ENCODE results near the gene MPDZ.

MPDZ gene, protein sequence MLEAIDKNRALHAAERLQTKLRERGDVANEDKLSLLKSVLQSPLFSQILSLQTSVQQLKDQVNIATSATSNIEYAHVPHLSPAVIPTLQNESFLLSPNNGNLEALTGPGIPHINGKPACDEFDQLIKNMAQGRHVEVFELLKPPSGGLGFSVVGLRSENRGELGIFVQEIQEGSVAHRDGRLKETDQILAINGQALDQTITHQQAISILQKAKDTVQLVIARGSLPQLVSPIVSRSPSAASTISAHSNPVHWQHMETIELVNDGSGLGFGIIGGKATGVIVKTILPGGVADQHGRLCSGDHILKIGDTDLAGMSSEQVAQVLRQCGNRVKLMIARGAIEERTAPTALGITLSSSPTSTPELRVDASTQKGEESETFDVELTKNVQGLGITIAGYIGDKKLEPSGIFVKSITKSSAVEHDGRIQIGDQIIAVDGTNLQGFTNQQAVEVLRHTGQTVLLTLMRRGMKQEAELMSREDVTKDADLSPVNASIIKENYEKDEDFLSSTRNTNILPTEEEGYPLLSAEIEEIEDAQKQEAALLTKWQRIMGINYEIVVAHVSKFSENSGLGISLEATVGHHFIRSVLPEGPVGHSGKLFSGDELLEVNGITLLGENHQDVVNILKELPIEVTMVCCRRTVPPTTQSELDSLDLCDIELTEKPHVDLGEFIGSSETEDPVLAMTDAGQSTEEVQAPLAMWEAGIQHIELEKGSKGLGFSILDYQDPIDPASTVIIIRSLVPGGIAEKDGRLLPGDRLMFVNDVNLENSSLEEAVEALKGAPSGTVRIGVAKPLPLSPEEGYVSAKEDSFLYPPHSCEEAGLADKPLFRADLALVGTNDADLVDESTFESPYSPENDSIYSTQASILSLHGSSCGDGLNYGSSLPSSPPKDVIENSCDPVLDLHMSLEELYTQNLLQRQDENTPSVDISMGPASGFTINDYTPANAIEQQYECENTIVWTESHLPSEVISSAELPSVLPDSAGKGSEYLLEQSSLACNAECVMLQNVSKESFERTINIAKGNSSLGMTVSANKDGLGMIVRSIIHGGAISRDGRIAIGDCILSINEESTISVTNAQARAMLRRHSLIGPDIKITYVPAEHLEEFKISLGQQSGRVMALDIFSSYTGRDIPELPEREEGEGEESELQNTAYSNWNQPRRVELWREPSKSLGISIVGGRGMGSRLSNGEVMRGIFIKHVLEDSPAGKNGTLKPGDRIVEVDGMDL (N-terminal part only)

DNA sequence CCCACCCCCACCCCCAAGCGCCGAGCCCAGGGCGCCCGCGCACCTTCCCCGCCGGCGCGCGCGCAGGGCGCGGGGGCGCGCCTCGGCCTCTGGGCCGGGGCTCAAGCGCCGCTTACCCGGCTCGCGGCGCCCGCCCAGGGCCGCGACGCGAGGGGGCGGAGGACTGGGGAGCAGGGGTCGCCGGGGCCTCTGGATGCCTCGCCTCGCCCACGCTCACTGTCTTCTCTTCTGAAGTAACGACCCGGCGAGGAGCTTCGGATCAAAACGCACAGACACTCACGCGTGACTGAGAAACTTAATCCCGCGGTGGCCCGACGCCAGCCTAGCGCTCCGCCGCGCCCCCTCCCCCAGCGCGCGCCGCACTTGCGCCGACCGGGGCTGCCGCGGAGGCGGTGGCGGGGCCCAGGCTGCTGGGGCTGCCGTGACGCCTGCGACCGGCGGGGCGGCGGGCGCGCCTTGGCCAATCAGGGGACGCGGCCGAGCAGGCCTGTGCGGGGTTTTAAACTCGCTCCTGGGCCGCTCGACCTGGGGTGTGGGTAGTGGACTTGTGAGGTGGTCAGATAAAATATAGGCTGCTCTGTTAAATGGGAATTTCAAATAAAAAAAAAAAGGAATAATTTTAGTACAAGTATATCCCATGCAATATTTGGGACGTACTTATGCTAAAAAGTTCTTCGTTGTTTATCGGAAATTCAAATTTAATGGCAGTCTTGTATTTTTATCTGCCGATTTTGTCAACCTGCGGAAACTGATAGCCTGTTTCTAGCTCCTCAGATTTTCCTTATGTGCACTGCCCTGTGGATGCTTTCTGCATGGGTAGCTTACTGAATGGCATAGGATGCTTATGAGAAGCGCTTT, at the start of gene MPDZ:
Gene MPDZ (minus strand): TSS at position 409 of the 858 bp plus-strand sequence. CDS start 29,377 bp downstream, outside the sequence.
- FAIRE-seq = no peak

DNA sequence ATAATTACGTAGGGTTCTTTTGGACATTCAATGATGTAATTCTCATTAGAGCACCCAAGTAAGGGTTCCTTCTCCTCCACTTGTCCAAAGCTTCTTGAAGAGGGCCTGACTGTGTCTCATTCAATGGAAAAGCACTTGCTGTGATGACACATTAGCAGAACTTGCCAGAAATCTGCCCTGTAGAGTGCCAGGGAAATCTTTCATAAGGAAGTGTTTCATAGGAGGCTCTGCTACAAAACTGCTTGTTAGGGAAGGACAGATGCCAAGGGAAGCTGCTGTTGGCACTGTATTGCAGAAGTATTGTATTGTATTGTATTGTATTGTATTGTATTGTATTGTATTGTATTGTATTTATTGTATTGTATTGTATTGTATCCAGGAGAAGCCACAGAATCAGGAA, 45.5 kb upstream of the MPDZ start:
- FAIRE-seq = no peak

DNA sequence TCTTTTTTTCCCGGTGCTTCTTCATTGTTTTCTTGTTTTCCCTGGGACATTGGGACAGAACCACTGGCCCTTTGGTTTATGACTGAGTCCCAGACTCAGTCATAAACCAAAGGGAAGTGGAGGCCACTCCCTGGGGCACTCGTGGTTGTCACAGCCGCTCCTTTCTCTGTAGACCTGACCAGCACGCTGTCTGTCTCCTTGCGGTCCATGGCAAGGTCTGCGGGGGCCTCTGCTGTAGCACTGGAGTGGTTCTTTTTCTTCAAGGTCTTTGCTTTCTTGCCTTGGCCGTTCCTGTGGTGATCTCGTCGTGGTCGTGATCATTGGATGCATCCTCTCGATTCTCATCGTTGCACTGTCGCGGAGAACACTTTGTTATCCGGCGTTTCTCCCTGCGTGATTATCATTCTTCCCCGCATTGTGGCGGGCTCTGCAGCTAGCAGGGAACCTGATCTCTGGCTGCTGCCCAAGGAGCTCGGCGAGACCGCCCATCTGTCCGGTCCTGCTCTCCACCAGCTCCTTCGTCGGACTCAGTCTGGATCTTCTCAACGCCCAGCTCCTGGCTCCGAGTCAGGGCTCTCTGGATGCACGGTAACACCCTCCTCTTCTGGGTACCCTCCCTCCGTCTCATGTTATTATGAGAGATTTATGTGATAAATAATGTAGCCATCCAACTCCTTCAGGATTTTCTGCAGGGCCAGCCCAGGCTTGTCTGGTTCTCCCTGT, 43.5 kb upstream of the MPDZ start:
- FAIRE-seq = no peak

DNA sequence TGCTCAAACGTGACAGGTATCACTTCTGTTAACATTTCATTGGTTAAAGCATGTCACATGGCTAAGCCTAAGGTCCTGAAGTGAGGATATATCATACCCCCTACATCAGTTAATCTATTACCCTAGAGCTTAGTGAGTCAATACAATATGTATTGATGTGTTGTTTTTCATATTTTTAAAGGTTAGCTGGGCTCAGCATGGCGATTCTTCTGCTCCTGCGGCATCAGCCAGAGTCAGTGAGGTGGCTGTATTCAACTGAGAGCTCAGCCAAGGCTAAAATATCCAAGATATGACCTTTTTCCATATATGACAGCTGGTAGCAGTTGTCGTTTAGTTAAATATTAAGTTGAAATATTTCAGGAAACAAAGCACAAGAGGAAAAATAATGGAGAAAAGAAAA, 38.5 kb upstream of the MPDZ start:
- no peak for FAIRE-seq

GRCh38 chr9:13296972-13297371, 17.5 kb upstream of the MPDZ start:
- FAIRE-seq = no peak

- FAIRE-seq = no peak
These were observed 16.1 kb upstream of the MPDZ start for GRCh38 chr9:13295556-13295955.

DNA sequence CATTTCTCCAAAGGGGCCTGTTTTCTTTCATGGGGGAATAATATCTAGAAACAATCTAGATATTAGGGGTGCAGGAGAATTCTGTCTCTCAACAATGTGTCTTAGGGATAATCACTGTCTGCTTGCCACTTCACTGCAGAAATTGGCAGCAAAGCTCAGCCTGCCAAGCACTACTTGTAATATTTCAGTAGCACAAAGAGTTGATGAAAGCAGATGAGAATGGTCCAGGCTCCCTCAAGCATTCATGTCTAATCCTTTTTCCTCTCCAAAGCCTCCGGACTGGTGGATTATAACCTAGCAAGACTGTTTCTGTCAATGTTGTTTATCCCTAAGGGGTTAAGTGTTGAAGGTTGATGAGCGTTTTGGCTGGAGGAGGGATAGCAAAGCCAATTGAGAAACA, 13.3 kb upstream of the MPDZ start:
- FAIRE-seq = no peak

DNA sequence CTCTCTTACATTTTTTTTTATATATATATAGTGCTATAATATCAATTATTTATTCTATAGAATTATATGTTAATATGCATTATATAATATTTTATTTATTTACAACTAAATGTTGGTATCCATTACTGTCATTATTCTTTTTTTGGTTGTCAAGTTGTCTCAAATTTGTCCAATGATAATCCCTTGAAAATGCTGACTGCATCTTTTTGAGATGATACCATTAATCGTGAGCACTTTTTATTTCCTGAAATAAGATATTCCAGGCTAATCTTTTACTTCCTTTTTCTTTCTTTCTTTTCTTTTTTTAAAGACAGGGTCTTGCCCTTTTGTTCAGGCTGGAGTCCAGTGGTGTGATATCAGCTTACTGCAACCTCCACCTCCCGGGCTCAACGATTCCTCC, 12.7 kb upstream of the MPDZ start:
- FAIRE-seq = no peak

DNA sequence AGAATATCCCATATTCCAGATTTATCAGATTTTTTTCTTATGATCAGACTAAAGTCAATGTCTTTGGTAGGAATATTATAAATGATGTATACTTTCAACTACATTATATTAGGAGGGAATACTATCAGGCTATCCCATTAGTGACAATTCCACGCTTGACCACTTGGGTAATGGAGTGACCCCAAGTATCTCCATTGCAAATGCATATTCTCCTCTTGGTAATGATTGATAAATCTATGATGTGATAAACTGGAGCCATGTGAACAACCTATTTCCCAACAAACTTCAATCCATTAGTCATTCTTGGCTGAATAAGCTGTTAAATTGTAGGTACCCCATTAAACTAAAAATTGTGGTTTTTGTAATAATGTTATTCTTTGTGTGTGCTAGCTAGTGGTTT, 12.2 kb upstream of the MPDZ start:
- no peak for FAIRE-seq

DNA sequence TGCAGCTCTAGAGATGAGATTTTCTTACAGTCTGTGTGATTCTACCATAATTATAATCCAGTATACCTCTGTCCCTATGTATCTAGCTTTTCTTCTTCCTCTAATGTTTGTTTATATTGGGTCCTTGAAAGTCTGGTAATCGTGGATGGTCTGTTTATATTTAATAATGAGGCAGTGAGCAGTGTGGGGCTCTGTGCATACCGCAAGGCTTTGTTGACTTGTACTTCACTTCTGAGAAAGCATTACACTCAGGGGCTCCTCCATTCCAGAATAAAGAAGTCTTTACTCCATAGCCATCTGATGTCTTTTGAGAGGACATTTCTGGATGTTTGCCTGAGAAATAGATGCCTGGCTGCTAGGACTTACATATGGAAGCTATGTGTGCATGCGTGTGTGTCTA, 4.5 kb upstream of the MPDZ start:
- FAIRE-seq = no peak

- no peak for FAIRE-seq
These were observed 3.5 kb upstream of the MPDZ start for GRCh38 chr9:13282998-13283397.

DNA sequence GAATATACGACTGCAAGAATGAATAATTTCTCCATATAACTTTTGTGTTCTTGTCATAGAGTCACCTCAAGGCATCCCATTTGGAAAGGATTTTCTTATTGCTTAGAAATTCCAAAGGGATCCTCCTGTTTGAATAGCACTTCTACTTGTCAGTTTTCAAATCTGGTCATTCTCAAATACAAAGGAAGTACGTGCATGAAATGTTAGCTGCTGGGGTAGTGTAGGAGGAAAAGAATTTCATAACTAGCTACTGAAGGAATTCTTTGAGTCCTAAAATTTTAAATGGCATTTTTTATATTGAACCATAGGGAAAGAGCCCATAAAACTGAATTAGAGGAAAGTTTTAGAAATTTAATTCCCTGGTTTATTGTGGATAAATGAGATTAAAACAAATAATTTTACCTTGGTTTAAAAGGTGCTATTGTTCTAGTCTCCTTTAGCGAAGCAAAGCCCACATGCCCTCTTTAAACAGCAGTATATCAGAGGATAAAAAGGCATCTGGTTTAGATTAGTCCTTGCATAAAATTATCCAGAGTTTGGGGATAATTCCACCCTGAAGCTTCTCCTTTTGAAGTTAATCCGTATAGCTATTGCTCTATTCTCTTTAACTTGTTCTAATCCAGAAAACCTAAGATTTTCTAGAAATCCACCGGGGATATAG, 2.0 kb upstream of the MPDZ start:
- no peak for FAIRE-seq

- FAIRE-seq = no peak
These were observed 885 bp downstream of the MPDZ start for GRCh38 chr9:13278368-13279246.

DNA sequence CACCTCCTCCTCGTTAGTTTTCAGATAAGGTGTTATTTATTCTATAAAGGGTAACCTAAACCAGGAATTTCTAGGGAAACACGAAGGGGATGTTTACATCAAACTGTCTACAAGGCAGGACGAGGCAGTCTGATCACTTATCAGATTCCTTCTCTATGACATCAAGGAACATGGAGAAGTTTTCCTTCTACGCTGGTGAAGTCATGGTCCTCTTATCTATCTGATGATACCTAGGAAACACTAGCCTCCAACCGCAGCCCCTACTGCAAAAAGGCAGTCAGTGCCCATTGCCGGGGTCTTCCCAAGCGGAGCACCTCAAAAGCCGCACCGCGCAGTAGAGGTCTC, 1.5 kb downstream of the MPDZ start:
- no peak for FAIRE-seq

DNA sequence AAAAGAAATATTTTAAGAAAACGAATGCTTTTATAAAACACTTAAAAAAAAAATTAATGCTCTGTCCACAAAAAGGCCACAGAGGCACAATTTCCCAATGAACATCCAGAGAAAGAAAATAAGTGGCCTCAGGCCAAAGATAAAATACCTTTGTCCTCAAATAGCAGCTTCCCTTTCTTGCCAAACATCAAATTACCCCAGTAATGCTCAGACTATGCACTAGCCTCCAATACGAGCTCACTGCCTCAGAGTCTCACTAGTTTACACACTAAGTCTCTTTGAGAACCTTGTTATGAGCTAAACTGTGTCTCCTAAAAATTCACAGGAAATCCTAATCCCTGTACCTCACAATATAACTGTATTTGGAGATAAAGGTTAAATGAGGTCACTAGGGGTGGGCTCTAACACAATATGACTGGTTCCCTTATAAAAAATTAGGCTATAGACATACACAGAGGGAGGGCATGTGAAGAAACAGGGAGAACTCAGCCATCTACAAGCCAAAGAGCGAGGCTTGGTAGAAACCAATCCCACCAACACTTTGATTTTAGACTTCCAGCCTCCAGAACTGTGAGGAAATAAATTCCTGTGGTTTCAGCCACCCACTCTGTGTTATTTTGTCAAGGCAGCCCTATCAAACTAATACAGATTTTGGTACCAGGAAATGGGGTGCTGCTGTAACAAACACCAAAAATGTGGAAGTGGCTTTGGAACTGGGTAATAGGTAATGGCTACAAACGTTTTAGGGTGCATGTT, 4.4 kb downstream of the MPDZ start:
- FAIRE-seq = no peak

GRCh38 chr9:13270734-13271133, 8.8 kb downstream of the MPDZ start:
- FAIRE-seq = no peak

- FAIRE-seq = no peak
These were observed 9.7 kb downstream of the MPDZ start for GRCh38 chr9:13269589-13270452.

GRCh38 chr9:13268469-13268868, 11.0 kb downstream of the MPDZ start:
- FAIRE-seq = no peak
